Thyroid gland (tissue), 4 donors: ENCODE results near the gene DGKZ.
A peak's percentile ranks its signal among the peaks of the same experiment; 100 is the strongest.

Source experiments
- POLR2A ChIP-seq, 2 donors: fragments of 450-650 bp; IDR thresholded peaks; one replicate each; pipeline ENCODE4 v1.6.1; 2017; ENCODE audit warnings: antibody characterized with exemption in 2 of 2, mild to moderate bottlenecking in 2 of 2, moderate library complexity in 1 of 2
- TF ChIP-seq, protein P1 (sequence below), 6 experiments: fragments of 200-600 bp in 3 of 6; fragments of 450-650 bp in 3 of 6; sonication (generic) in 3 of 6; IDR thresholded peaks; one replicate each; pipeline ENCODE4 v1.5.1; 2016 to 2019; ENCODE audit warnings: antibody characterized with exemption in 6 of 6, mild to moderate bottlenecking in 2 of 6, inconsistent platforms in 1 of 6, moderate library complexity in 1 of 6

DNA sequence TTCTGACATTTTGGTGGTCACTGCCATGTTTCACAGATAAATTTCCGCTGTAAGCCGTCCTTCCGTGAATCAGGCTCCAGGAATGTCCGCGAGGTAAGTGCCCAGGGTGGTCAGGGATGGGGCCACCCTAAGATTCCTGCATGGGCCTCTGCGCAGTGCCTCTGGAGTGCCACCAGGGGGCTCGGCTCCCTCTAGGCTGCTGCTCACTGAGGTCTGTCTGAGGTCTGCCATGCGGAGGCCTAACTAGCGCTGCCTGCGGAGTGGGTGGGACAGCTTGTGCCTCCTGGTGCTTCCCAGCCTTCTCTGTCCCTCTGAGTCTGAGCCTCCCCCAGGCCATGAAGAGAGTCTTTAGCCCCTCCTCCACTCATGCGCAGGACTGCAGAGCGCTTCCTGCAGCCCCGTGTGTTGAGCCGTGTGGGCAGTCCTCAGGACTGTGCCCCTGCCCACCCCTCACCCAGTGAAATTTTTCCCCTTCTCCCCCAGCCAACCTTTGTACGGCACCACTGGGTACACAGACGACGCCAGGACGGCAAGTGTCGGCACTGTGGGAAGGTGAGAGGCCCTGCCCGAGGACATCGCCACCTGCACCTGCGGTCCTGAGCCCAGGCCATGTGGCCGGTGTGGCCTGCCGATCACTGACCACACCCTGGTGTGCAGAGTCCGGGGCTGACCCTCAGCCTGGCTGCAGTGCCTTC lies 22.3 kb downstream of the DGKZ start:
- TF ChIP-seq, protein P1, sequence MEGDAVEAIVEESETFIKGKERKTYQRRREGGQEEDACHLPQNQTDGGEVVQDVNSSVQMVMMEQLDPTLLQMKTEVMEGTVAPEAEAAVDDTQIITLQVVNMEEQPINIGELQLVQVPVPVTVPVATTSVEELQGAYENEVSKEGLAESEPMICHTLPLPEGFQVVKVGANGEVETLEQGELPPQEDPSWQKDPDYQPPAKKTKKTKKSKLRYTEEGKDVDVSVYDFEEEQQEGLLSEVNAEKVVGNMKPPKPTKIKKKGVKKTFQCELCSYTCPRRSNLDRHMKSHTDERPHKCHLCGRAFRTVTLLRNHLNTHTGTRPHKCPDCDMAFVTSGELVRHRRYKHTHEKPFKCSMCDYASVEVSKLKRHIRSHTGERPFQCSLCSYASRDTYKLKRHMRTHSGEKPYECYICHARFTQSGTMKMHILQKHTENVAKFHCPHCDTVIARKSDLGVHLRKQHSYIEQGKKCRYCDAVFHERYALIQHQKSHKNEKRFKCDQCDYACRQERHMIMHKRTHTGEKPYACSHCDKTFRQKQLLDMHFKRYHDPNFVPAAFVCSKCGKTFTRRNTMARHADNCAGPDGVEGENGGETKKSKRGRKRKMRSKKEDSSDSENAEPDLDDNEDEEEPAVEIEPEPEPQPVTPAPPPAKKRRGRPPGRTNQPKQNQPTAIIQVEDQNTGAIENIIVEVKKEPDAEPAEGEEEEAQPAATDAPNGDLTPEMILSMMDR (IDR thresholded peaks at IDR 0.05) = peak; percentile 17 to 77 (median 62)
- TF ChIP-seq POLR2A (IDR thresholded peaks at IDR 0.05) = no peak
